H9 (cell line): ENCODE data around the gene LY6G5B. TPM values are rescaled to one million over a fixed set of nuclear protein-coding genes. Genes with fewer than 3 reads are reported as not detected.

ENCODE experiments used
- DNase-seq: peaks from one replicate; pipeline ENCODE4 v3.0.0-alpha.2; 2017
- H2AFZ ChIP-seq: one replicate; pipeline ENCODE4 v1.6.1; 2013; ENCODE audit warnings: mild to moderate bottlenecking, low read length, control low read depth, moderate library complexity
- H2AK5ac ChIP-seq: 2 replicates; pipeline ENCODE4 v1.6.1; 2013; ENCODE audit warnings: low read length, control low read depth, mixed read lengths; ENCODE audit not compliant: insufficient read length
- H2BK120ac ChIP-seq: one replicate; pipeline ENCODE4 v1.6.1; 2013; ENCODE audit warnings: low read depth, mild to moderate bottlenecking, low read length, control low read depth, inconsistent platforms; ENCODE audit not compliant: poor library complexity, severe bottlenecking
- H2BK12ac ChIP-seq: 2 replicates; pipeline ENCODE4 v1.6.1; 2013; ENCODE audit warnings: low read length, control low read depth, mixed read lengths, low read depth; ENCODE audit not compliant: insufficient read length
- H2BK15ac ChIP-seq: 2 replicates; pipeline ENCODE4 v1.6.1; 2013; ENCODE audit warnings: low read depth, low read length, control low read depth
- H2BK20ac ChIP-seq: one replicate; pipeline ENCODE4 v1.6.1; 2013; ENCODE audit warnings: low read depth, mild to moderate bottlenecking, low read length, control low read depth, inconsistent platforms; ENCODE audit not compliant: poor library complexity, severe bottlenecking
- H2BK5ac ChIP-seq: 2 replicates; pipeline ENCODE4 v1.6.1; 2013; ENCODE audit warnings: low read length, control low read depth, mixed read lengths; ENCODE audit not compliant: insufficient read length
- H3K14ac ChIP-seq: 2 replicates; pipeline ENCODE4 v1.6.1; 2013; ENCODE audit warnings: low read length, control low read depth; ENCODE audit not compliant: insufficient read depth
- H3K18ac ChIP-seq: 2 replicates; pipeline ENCODE4 v1.6.1; 2013; ENCODE audit warnings: low read depth, mild to moderate bottlenecking, mixed read lengths, low read length, control low read depth; ENCODE audit not compliant: insufficient read length
- H3K23ac ChIP-seq: 2 replicates; pipeline ENCODE4 v1.6.1; 2013; ENCODE audit warnings: low read length, control low read depth, mixed read lengths, low read depth; ENCODE audit not compliant: insufficient read length
- H3K23me2 ChIP-seq: 2 replicates; pipeline ENCODE4 v1.6.1; 2013; ENCODE audit warnings: low read depth, mild to moderate bottlenecking, mixed read lengths, low read length, control low read depth; ENCODE audit not compliant: insufficient read length, poor library complexity, severe bottlenecking
- H3K27ac ChIP-seq: 2 replicates; pipeline ENCODE4 v1.5.1; 2013; ENCODE audit warnings: low read length, control low read depth, mixed read lengths, low read depth; ENCODE audit not compliant: insufficient read length
- H3K27me3 ChIP-seq: 2 replicates; pipeline ENCODE4 v1.6.1; 2013; ENCODE audit warnings: low read length, control low read depth, inconsistent platforms; ENCODE audit not compliant: insufficient read depth
- H3K4ac ChIP-seq: 2 replicates; pipeline ENCODE4 v1.6.1; 2013; ENCODE audit warnings: low read depth, mild to moderate bottlenecking, control low read depth, inconsistent platforms, low read length, moderate library complexity
- H3K4me1 ChIP-seq: 2 replicates; pipeline ENCODE4 v1.6.1; 2013; ENCODE audit warnings: low read length, control low read depth, inconsistent platforms; ENCODE audit not compliant: insufficient read depth
- H3K4me2 ChIP-seq: 2 replicates; pipeline ENCODE4 v1.6.1; 2013; ENCODE audit warnings: low read length, control low read depth, mixed read lengths; ENCODE audit not compliant: insufficient read length, insufficient read depth
- H3K56ac ChIP-seq: 2 replicates; pipeline ENCODE4 v1.6.1; 2013; ENCODE audit warnings: low read depth, mild to moderate bottlenecking, mixed read lengths, low read length, control low read depth; ENCODE audit not compliant: insufficient read length
- H3K79me1 ChIP-seq: 2 replicates; pipeline ENCODE4 v1.6.1; 2013; ENCODE audit warnings: low read depth, mild to moderate bottlenecking, moderate library complexity, low read length, control low read depth, inconsistent platforms; ENCODE audit not compliant: insufficient read depth, poor library complexity, severe bottlenecking
- H3K79me2 ChIP-seq: 2 replicates; pipeline ENCODE4 v1.6.1; 2013; ENCODE audit warnings: low read length, control low read depth, inconsistent platforms; ENCODE audit not compliant: insufficient read depth
- H3K9ac ChIP-seq: 2 replicates; pipeline ENCODE4 v1.6.1; 2013; ENCODE audit warnings: low read length, control low read depth, mixed read lengths; ENCODE audit not compliant: insufficient read length; ENCODE audit errors: extremely low read depth
- H3K9me3 ChIP-seq: one replicate; pipeline ENCODE4 v1.6.1; 2013; ENCODE audit warnings: low read depth, low read length, inconsistent platforms; ENCODE audit not compliant: control insufficient read depth
- H3T11ph ChIP-seq: one replicate; pipeline ENCODE4 v1.6.1; 2013; ENCODE audit warnings: mild to moderate bottlenecking, low read length, control low read depth, inconsistent platforms
- H4K20me1 ChIP-seq: one replicate; pipeline ENCODE4 v1.6.1; 2013; ENCODE audit not compliant: control insufficient read depth, insufficient read length, insufficient read depth
- H4K5ac ChIP-seq: 2 replicates; pipeline ENCODE4 v1.6.1; 2013; ENCODE audit warnings: low read depth, mild to moderate bottlenecking, mixed read lengths, low read length, control low read depth; ENCODE audit not compliant: insufficient read length
- H4K8ac ChIP-seq: replicated peaks from 2 replicates; pipeline ENCODE4 v1.6.1; 2013; ENCODE audit warnings: low read length, control low read depth, mixed read lengths, low read depth; ENCODE audit not compliant: insufficient read length
- H4K91ac ChIP-seq: 2 replicates; pipeline ENCODE4 v1.6.1; 2013; ENCODE audit warnings: low read depth, mild to moderate bottlenecking, moderate library complexity, mixed read lengths, low read length, control low read depth; ENCODE audit not compliant: insufficient read length
- H3K27ac Mint-ChIP-seq, 3 experiments: 2 replicates in 2 of 3; 3 replicates in 1 of 3; pipeline ENCODE4 v1.8.0; 2020 to 2021; ENCODE audit warnings: mixed read lengths in 3 of 3, mild to moderate bottlenecking in 1 of 3, moderate library complexity in 1 of 3
- H3K27me3 Mint-ChIP-seq: 2 replicates; pipeline ENCODE4 v1.8.0; 2021; ENCODE audit warnings: low read depth, mild to moderate bottlenecking, moderate library complexity, mixed read lengths
- H3K36me3 Mint-ChIP-seq, 3 experiments: 2 replicates in 2 of 3; 3 replicates in 1 of 3; pipeline ENCODE4 v1.8.0; 2020 to 2021; ENCODE audit warnings: low read depth in 3 of 3, mixed read lengths in 3 of 3; ENCODE audit not compliant: insufficient read depth in 1 of 3
- H3K4me1 Mint-ChIP-seq, 2 experiments: 2 replicates each; pipeline ENCODE4 v1.8.0; 2020; ENCODE audit warnings: mixed read lengths in 2 of 2
- H3K4me3 Mint-ChIP-seq, 2 experiments: 2 replicates in 1 of 2; 3 replicates in 1 of 2; pipeline ENCODE4 v1.8.0; 2020 to 2021; ENCODE audit warnings: mild to moderate bottlenecking in 2 of 2, mixed read lengths in 2 of 2, moderate library complexity in 1 of 2
- H3K9me3 Mint-ChIP-seq, 2 experiments: 2 replicates in 1 of 2; 3 replicates in 1 of 2; pipeline ENCODE4 v1.8.0; 2020; ENCODE audit warnings: mild to moderate bottlenecking in 2 of 2, mixed read lengths in 2 of 2, moderate library complexity in 1 of 2
- WGBS: extraction: QIAGEN DNeasy Blood & Tissue Kit; methylation state at CpG from one replicate; pipeline ENCODE4 v1.1.7; 2013; ENCODE audit warnings: missing lambda C conversion rate, low lambda C conversion rate, mixed read lengths; ENCODE audit not compliant: insufficient read length; ENCODE audit errors: extremely low coverage; 5-methylcytosine and 5-hydroxymethylcytosine counted together
- total RNA-seq: library from RNA; stranded (reverse); gene quantifications from 2 replicates; pipeline ENCODE4 v1.2.1, GENCODE V29; 2021
- TF ChIP-seq, protein P1 (sequence below): fragments of 200-600 bp; sonication (generic); conservative IDR thresholded peaks from 3 replicates; pipeline ENCODE4 v1.8.0; 2021; ENCODE audit warnings: antibody characterized with exemption, mild to moderate bottlenecking

The LY6G5B gene
- total RNA-seq, 1 experiment from 2014 or later: 21.6 TPM

DNA sequence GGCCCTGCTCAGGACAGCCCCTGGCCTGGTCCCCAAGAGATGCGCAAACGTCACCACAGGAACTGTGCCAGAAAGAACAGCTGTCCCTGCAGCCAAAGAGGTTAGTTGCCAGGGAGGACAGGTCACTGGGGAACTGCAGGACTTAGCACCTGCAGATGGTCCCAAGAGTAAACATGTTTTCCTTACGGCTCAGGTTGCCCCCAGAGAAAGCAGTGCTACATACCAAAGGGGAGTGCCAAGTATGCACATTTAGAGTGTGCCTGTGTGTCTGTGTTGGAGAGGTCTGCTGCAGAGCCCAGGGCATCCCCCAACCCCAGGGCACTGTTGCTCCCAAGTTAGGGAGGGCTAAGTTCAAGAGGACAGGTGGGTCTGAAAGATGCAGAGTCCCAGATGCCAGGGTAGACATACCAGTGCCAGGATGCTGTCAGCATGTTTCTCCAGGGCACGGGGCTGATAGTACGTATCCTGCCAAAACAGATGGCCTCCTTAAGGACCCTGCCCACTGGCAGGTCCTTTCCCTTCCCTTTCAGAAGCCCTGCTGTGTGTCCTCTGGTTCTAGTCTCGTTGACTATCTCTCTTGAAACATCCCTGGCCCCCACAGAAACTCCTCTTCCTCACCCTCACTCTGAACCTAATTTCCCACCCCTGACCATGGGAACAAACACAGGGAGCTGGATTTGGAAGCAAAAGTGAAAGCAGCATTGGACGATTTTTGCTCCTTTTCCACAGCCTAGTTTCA is 32.1 kb downstream of the LY6G5B start:
- Histone ChIP-seq H3T11ph (no peak overlapping the region), H4K20me1 (no peaks in the 10 kb centered on the region), H3K18ac (no peak overlapping the region), H2AFZ (no peak overlapping the region), H3K56ac (no peak overlapping the region), H3K4ac (no peak overlapping the region), H3K4me2 (peak overlapping the region; percentile 91), H2BK120ac (no peak overlapping the region), H3K23ac (no peak overlapping the region), H2BK12ac (peak overlapping the region; percentile 36), H4K5ac (no peak overlapping the region), H2AK5ac (no peak overlapping the region), H3K27me3 (no peaks in the 10 kb centered on the region), H3K4me1 (peaks cover 4% of the 10 kb centered on the region; the same call in 1 of the 2 replicates), H3K79me1 (peaks cover 6% of the 10 kb centered on the region), H4K8ac (no peak overlapping the region), H3K79me2 (peaks cover 2% of the 10 kb centered on the region; the same call in 1 of the 2 replicates), H2BK5ac (no peak overlapping the region), H3K9me3 (no peaks in the 10 kb centered on the region), H3K27ac (no peak overlapping the region), H4K91ac (no peak overlapping the region), H3K14ac (no peak overlapping the region; the same call in 1 of the 2 replicates), H3K9ac (peak overlapping the region; percentile 79), H3K23me2 (peaks cover 6% of the 10 kb centered on the region), H2BK15ac (no peak overlapping the region), H2BK20ac (no peak overlapping the region)
- Mint-ChIP-seq H3K27ac (peak overlapping the region in 2 of 3 experiments; percentile 96; a peak in 4 of 7 replicates), H3K36me3 (peaks cover 4 to 27% (median 4%) of the 10 kb centered on the region in 3 experiments; a peak in 5 of 7 replicates), H3K27me3 (peaks cover 1% of the 10 kb centered on the region; the same call in 1 of the 2 replicates), H3K4me1 (peaks cover 11% of the 10 kb centered on the region in 2 experiments), H3K4me3 (peak overlapping the region; percentile 96 to 98), H3K9me3 (no peaks in the 10 kb centered on the region; a peak in 1 of 5 replicates)
- no CpG with 5 or more reads among the region's 7 CpGs for WGBS
- no peak for DNase-seq
- TF ChIP-seq, protein P1, sequence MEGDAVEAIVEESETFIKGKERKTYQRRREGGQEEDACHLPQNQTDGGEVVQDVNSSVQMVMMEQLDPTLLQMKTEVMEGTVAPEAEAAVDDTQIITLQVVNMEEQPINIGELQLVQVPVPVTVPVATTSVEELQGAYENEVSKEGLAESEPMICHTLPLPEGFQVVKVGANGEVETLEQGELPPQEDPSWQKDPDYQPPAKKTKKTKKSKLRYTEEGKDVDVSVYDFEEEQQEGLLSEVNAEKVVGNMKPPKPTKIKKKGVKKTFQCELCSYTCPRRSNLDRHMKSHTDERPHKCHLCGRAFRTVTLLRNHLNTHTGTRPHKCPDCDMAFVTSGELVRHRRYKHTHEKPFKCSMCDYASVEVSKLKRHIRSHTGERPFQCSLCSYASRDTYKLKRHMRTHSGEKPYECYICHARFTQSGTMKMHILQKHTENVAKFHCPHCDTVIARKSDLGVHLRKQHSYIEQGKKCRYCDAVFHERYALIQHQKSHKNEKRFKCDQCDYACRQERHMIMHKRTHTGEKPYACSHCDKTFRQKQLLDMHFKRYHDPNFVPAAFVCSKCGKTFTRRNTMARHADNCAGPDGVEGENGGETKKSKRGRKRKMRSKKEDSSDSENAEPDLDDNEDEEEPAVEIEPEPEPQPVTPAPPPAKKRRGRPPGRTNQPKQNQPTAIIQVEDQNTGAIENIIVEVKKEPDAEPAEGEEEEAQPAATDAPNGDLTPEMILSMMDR: no peak
